ENCODE data around the gene DOK6. TPM values are rescaled to one million over a fixed set of nuclear protein-coding genes. Genes with fewer than 3 reads are reported as not detected.

DOK6 gene
- total and polyA plus RNA-seq, 9 of the 15 experiments (the other 6 are each of a cell fraction or from before 2014, with no cell fraction given), result not detected

DNA sequence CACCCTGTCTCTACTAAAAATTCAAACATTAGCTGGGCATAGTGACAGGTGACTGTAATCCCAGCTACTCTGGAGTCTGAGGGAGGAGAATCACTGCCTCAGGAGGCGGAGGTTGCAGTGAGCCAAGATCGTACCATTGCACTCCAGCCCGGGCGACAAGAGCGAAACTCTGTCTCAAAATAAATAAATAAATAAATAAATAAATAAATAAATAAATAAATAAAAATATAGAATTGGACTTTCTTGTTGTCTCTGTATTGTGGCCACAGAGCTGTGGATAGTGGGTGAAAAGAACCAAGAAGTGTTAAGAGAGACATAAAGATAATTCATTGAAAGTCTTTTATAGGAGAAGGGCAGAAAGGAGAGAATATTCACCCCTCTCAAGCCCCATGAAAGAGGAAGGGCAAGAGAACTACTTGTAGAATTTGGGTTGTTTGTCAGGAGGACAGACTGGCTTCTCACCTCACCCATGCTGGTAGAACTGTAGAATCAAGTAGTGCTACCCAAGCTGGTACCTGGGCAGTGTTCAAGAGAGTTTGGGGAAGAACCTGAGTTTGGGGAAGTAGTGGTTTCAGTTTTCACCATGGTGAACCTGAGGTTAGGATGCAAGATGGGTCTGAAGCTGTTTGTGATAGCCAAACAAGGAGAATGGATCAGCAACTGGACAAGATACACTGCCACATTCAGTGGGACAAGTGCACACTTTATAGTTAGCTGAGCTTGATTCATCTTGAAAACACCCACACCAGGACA lies 290.5 kb downstream of the DOK6 start (continued):
- no peak for TF ChIP-seq ARID3A (IDR thresholded peaks at IDR 0.05; ENCODE audit: borderline replicate concordance, low read depth, low read length)
- TF ChIP-seq GATAD2B (IDR thresholded peaks at IDR 0.05; ENCODE audit: borderline replicate concordance), result no peak
- no peak for TF ChIP-seq NELFE (IDR thresholded peaks at IDR 0.05; ENCODE audit: insufficient read depth, insufficient read length)
- TF ChIP-seq, protein P1, sequence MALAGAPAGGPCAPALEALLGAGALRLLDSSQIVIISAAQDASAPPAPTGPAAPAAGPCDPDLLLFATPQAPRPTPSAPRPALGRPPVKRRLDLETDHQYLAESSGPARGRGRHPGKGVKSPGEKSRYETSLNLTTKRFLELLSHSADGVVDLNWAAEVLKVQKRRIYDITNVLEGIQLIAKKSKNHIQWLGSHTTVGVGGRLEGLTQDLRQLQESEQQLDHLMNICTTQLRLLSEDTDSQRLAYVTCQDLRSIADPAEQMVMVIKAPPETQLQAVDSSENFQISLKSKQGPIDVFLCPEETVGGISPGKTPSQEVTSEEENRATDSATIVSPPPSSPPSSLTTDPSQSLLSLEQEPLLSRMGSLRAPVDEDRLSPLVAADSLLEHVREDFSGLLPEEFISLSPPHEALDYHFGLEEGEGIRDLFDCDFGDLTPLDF (CRISPR knock-in tag; IDR thresholded peaks at IDR 0.05), result no peak
- no peak for TF ChIP-seq CCNT2 (IDR thresholded peaks at IDR 0.05; ENCODE audit: borderline replicate concordance, extremely low read depth, insufficient read length, low read depth, low read length)
- no peak for TF ChIP-seq KHSRP (IDR thresholded peaks at IDR 0.05)
- TF ChIP-seq CBX8 (IDR thresholded peaks at IDR 0.05; ENCODE audit: borderline replicate concordance, extremely low read depth, low read depth, low read length, poor library complexity, severe bottlenecking), result no peak
- no peak for TF ChIP-seq RBM39 (optimal IDR thresholded peaks at IDR 0.05; ENCODE audit: low read depth, low read length)
- TF ChIP-seq FOXO4 (CRISPR knock-in tag; IDR thresholded peaks at IDR 0.05), result no peak
